ENCODE data around the gene LHFPL2. TPM values are rescaled to one million over a fixed set of nuclear protein-coding genes. Genes with fewer than 3 reads are reported as not detected.

Gene LHFPL2
- total RNA-seq, 1 donor from 2014 or later: 32.4 TPM

GRCh38 chr5:78601559-78602314 lies 46.8 kb downstream of the LHFPL2 start:
- DNase-seq (ENCODE audit: low read depth): no peak
- TF ChIP-seq, protein P1, sequence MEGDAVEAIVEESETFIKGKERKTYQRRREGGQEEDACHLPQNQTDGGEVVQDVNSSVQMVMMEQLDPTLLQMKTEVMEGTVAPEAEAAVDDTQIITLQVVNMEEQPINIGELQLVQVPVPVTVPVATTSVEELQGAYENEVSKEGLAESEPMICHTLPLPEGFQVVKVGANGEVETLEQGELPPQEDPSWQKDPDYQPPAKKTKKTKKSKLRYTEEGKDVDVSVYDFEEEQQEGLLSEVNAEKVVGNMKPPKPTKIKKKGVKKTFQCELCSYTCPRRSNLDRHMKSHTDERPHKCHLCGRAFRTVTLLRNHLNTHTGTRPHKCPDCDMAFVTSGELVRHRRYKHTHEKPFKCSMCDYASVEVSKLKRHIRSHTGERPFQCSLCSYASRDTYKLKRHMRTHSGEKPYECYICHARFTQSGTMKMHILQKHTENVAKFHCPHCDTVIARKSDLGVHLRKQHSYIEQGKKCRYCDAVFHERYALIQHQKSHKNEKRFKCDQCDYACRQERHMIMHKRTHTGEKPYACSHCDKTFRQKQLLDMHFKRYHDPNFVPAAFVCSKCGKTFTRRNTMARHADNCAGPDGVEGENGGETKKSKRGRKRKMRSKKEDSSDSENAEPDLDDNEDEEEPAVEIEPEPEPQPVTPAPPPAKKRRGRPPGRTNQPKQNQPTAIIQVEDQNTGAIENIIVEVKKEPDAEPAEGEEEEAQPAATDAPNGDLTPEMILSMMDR (IDR thresholded peaks at IDR 0.05; ENCODE audit: insufficient read depth, low read length, severe bottlenecking): no peak
- Histone ChIP-seq H3K4me3 (ENCODE audit: low read depth, low read length) (no peak overlapping the region), H3K36me3 (ENCODE audit: control insufficient read depth, insufficient read depth, low read length) (no peaks in the 10 kb centered on the region), H3K27me3 (ENCODE audit: control insufficient read depth, insufficient read depth, low read length) (no peaks in the 10 kb centered on the region)
- no peak for FAIRE-seq

DNA sequence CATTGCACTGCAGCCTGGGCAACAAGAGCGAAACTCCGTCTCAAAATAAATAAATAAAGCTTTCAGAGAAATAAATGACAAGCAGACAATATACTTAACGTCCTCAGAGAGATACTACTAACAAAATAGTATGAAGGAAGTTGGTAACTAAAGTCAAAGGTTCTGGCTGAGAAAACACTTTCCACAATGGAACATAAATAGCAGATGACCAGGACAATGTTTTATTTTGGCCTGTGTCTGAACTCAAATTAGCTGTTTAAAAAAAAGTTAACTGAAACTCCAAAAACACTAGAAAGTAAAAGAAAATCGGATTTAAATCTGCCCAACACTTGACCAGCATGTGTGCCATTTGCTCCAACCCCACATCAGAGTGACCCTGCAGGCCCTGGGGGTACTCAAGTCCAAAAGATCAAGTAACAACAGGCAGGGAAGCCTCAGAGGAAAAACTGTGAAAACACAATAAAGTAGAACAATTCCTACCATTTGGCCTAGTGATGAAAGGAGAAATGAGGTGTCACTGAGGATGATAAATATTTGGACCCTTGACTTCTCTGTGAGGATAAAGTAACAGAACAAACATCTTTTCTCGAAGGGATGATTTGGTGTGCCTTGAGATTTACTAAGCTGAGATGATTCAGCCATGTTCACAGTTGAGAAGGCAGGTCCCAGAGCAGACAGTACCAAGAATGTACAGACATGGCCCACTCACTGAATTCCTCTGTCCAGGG lies 47.7 kb downstream of the LHFPL2 start:
- no peaks in the 10 kb centered on the region for H3K36me3 ChIP-seq (ENCODE audit: control insufficient read depth, insufficient read depth, low read length)
- TF ChIP-seq, protein P1 (IDR thresholded peaks at IDR 0.05; ENCODE audit: insufficient read depth, low read length, severe bottlenecking): no peak
- no peak for FAIRE-seq
- DNase-seq (ENCODE audit: low read depth): no peak
- no peak overlapping the region for H3K4me3 ChIP-seq (ENCODE audit: low read depth, low read length)
- H3K27me3 ChIP-seq (ENCODE audit: control insufficient read depth, insufficient read depth, low read length): no peaks in the 10 kb centered on the region

DNA sequence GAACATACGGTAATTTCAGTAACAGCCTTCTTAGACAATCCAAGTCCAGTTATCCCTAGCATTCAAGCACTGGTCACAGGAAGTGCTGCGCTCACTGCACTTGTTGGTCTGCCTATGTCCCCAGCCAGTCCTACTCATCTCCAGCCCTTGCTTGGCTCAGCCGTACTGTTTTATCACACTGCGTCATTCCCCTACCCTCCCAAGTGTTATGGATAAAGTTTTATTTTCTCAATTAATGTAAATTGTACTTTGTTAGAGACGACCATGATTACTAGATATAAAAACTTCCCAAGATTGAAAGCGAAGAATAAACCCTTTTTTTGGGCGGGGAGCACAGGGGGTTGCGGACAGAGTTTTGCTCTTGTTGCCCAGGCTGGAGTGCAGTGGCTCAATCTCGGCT lies 49.6 kb downstream of the LHFPL2 start:
- no peaks in the 10 kb centered on the region for H3K27me3 ChIP-seq (ENCODE audit: control insufficient read depth, insufficient read depth, low read length)
- no peak for FAIRE-seq
- DNase-seq (ENCODE audit: low read depth): no peak
- no peak overlapping the region for H3K4me3 ChIP-seq (ENCODE audit: low read depth, low read length)
- no peaks in the 10 kb centered on the region for H3K36me3 ChIP-seq (ENCODE audit: control insufficient read depth, insufficient read depth, low read length)
- TF ChIP-seq, protein P1 (IDR thresholded peaks at IDR 0.05; ENCODE audit: insufficient read depth, low read length, severe bottlenecking): no peak

- H3K36me3 ChIP-seq (ENCODE audit: control insufficient read depth, insufficient read depth, low read length): no peaks in the 10 kb centered on the region
- DNase-seq (ENCODE audit: low read depth) (peak; percentile 80), FAIRE-seq (no peak)
- no peaks in the 10 kb centered on the region for H3K27me3 ChIP-seq (ENCODE audit: control insufficient read depth, insufficient read depth, low read length)
- no peak overlapping the region for H3K4me3 ChIP-seq (ENCODE audit: low read depth, low read length)
- TF ChIP-seq, protein P1 (IDR thresholded peaks at IDR 0.05; ENCODE audit: insufficient read depth, low read length, severe bottlenecking): no peak
These were observed 50.6 kb downstream of the LHFPL2 start for GRCh38 chr5:78597974-78598371.

DNA sequence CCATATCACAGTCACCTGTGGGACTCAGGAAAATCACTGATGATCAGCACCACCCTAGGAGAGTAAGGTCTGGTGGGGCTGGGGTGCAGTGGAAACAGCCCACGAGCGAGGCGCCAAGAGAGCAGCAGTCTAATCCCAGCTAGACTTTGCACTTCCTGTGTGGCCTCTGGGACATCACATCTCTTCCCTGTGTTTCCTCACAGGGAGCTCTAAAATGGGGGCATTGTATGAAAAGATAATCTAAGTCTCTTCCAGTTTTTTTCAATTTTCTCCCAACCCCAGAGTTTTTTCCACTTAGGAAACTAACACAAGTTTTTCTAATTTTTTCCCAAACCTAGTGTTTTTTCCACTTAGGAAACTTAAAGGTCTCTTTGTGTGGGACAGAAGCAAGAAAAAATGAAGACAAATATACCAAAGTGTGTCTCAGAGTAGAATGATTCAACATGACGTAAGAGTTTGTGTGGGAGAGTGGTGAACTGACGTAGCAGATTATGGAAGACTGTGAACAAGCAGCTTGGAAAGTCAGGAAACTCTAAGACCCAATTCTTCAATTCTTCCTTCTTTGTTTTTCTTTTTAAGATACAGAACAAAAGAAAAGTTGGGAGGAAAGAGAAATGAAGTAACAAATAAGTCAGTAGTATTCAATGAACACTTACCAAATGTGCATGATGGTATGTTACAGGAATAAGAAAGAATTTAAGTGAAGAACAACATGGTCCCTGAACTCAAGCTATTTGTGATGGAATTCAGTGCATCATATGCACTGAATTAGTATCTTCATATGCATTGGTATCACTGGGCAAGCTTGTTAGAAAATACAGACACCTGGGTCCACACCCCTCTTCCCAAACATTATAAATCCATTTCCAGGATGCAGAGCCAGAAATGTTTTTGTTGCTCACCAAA lies 51.3 kb downstream of the LHFPL2 start:
- H3K36me3 ChIP-seq (ENCODE audit: control insufficient read depth, insufficient read depth, low read length): no peaks in the 10 kb centered on the region
- DNase-seq (ENCODE audit: low read depth): peak; percentile 89
- H3K27me3 ChIP-seq (ENCODE audit: control insufficient read depth, insufficient read depth, low read length): no peaks in the 10 kb centered on the region
- no peak for FAIRE-seq
- TF ChIP-seq, protein P1 (IDR thresholded peaks at IDR 0.05; ENCODE audit: insufficient read depth, low read length, severe bottlenecking): no peak
- H3K4me3 ChIP-seq (ENCODE audit: low read depth, low read length): no peak overlapping the region

Data from bronchial epithelial cell (primary cell).